ENCODE measurements around the gene MINDY2. TPM values are rescaled to one million over a fixed set of nuclear protein-coding genes. Genes with fewer than 3 reads are reported as not detected.
A peak's percentile ranks its signal among the peaks of the same experiment; 100 is the strongest.

MINDY2 gene
- total and polyA plus RNA-seq, 9 of the 15 experiments (the other 6 are each of a cell fraction or from before 2014, with no cell fraction given), result 2.4 to 15.3 (median 7.2) TPM

GRCh38 chr15:58749532-58750337, 21.4 kb upstream of the MINDY2 start, which contains the start of gene ADAM10 (continued):
- TF ChIP-seq FOXA1 (IDR thresholded peaks at IDR 0.05; ENCODE audit: borderline replicate concordance), result no peak
- TF ChIP-seq DLX4 (CRISPR knock-in tag; IDR thresholded peaks at IDR 0.05), result no peak
- no peak; the same call in 1 of the 2 replicates for TF ChIP-seq CBX1 (IDR thresholded peaks at IDR 0.05; ENCODE audit: low read depth)
- no peak for TF ChIP-seq ESRRB (CRISPR knock-in tag; IDR thresholded peaks at IDR 0.05; ENCODE audit: borderline replicate concordance)
- TF ChIP-seq ZBTB12 (CRISPR knock-in tag; IDR thresholded peaks at IDR 0.05), result no peak
- TF ChIP-seq E2F5 (CRISPR knock-in tag; IDR thresholded peaks at IDR 0.05), result no peak
- no peak for TF ChIP-seq AFF4 (CRISPR knock-in tag; IDR thresholded peaks at IDR 0.05)
- no peak for TF ChIP-seq MXI1 (IDR thresholded peaks at IDR 0.05; ENCODE audit: low read depth, low read length)
- no peak for TF ChIP-seq HOMEZ (CRISPR knock-in tag; IDR thresholded peaks at IDR 0.05)
- 0 out of 2 replicates have a peak, but pooled peaks have one; percentile 18 for TF ChIP-seq ZNF384 (IDR thresholded peaks at IDR 0.05; ENCODE audit: low read depth, low read length)

All from K562 (cell line).